Measurements from ENCODE around the gene ZMYND11. TPM values are rescaled to one million over a fixed set of nuclear protein-coding genes. Genes with fewer than 3 reads are reported as not detected.

The ZMYND11 gene
- total and polyA plus RNA-seq, 2 of the 13 experiments (the other 11 are each of a cell fraction or from before 2014, with no cell fraction given): 17.5 to 38.7 TPM

DNA sequence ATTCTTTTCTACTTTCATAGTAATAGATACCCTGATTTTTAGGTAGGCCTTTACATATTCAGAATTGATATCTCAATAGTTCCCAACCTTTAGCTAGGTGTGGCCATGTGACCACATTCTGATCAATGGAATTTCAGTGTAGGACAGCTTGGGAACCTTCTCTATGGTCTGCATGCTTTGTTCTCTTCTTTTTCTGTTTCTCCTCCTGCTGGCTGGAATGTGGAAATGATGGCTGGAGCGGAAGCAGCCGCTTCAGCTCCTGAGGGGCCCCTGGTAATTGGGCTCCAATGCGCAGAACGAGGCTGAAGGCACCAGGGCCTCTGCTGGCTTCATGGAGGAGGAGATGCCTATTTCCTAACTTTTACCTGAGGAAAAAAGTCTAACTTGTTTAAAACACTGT is 152.6 kb downstream of the ZMYND11 start:
- ATAC-seq (peak; percentile 85), DNase-seq (ENCODE audit: low spot score) (peak; percentile 53), FAIRE-seq (peak; percentile 56)
- Histone ChIP-seq H4K20me1 (ENCODE audit: insufficient read depth, low read length) (no peaks in the 10 kb centered on the region), H3K9me3 (ENCODE audit: low read length) (no peaks in the 10 kb centered on the region), H3K9ac (ENCODE audit: insufficient read depth, low read depth, low read length) (no peak overlapping the region), H2AFZ (ENCODE audit: low read length) (no peak overlapping the region), H3K4me1 (ENCODE audit: insufficient read depth, low read length) (no peaks in the 10 kb centered on the region), H3K4me3 (replicated peaks in 1 of 3; ENCODE audit: insufficient read depth in 1 of 3, low read depth in 2 of 3, low read length in 3 of 3) (no peak overlapping the region), H3K27me3 (ENCODE audit: control insufficient read depth in 1 of 2, insufficient read depth in 2 of 2, low read length in 2 of 2) (no peaks in the 10 kb centered on the region), H3K79me2 (ENCODE audit: insufficient read depth, low read length) (no peaks in the 10 kb centered on the region), H3K4me2 (ENCODE audit: low read depth, low read length) (no peak overlapping the region), H3K36me3 (replicated peaks in 1 of 2; ENCODE audit: control insufficient read depth in 1 of 2, insufficient read depth in 2 of 2, low read length in 2 of 2) (0 out of 5 replicates have a peak, but pooled peaks cover 0 to 12% of the 10 kb centered on the region in 2 experiments), H3K27ac (ENCODE audit: extremely low read length, insufficient read depth, low read length) (no peak overlapping the region)
- no TSS peak for BruUV-seq (replicated peaks)
- POLR2A ChIA-PET: no interaction called here
- CTCF ChIA-PET (ENCODE audit: low intra/inter-chr PET ratio, low total read pairs): no interaction called here
- 75% methylated on average over 4 of the region's 4 CpGs for WGBS (ENCODE audit: low lambda C conversion rate)
- intact Hi-C loops (cut with micrococcal nuclease; ENCODE audit: unreplicated experiment) (no loop called here), in situ Hi-C loops (cut with HindIII; ENCODE audit: extremely low pct_ligation_motif_present, low pct_unique_long_range_greater_than_20kb) (no loop called here)
- TF ChIP-seq ZIK1 (CRISPR knock-in tag; IDR thresholded peaks at IDR 0.05; ENCODE audit: borderline replicate concordance, low read depth) (no peak), ZNF574 (CRISPR knock-in tag; IDR thresholded peaks at IDR 0.05) (peak; percentile 91), RCOR2 (CRISPR knock-in tag; IDR thresholded peaks at IDR 0.05) (no peak), ZNF224 (CRISPR knock-in tag; IDR thresholded peaks at IDR 0.05) (no peak), ESRRA (CRISPR knock-in tag; IDR thresholded peaks at IDR 0.05; ENCODE audit: low read depth) (no peak), XRCC5 (optimal IDR thresholded peaks at IDR 0.05; ENCODE audit: low read length) (peak; percentile 29), ZNF768 (CRISPR knock-in tag; IDR thresholded peaks at IDR 0.05) (no peak), STAG1 (CRISPR knock-in tag; IDR thresholded peaks at IDR 0.05) (peak; percentile 28), AKAP8 (CRISPR knock-in tag; IDR thresholded peaks at IDR 0.05) (no peak)
- TF ChIP-seq, protein P1, sequence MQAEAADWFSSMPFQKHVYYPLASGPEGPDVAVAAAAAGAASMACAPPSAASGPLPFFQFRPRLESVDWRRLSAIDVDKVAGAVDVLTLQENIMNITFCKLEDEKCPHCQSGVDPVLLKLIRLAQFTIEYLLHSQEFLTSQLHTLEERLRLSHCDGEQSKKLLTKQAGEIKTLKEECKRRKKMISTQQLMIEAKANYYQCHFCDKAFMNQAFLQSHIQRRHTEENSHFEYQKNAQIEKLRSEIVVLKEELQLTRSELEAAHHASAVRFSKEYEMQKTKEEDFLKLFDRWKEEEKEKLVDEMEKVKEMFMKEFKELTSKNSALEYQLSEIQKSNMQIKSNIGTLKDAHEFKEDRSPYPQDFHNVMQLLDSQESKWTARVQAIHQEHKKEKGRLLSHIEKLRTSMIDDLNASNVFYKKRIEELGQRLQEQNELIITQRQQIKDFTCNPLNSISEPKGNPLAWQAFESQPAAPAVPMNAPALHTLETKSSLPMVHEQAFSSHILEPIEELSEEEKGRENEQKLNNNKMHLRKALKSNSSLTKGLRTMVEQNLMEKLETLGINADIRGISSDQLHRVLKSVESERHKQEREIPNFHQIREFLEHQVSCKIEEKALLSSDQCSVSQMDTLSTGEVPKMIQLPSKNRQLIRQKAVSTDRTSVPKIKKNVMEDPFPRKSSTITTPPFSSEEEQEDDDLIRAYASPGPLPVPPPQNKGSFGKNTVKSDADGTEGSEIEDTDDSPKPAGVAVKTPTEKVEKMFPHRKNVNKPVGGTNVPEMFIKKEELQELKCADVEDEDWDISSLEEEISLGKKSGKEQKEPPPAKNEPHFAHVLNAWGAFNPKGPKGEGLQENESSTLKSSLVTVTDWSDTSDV (CRISPR knock-in tag; IDR thresholded peaks at IDR 0.05): no peak
- TF ChIP-seq, protein P2, sequence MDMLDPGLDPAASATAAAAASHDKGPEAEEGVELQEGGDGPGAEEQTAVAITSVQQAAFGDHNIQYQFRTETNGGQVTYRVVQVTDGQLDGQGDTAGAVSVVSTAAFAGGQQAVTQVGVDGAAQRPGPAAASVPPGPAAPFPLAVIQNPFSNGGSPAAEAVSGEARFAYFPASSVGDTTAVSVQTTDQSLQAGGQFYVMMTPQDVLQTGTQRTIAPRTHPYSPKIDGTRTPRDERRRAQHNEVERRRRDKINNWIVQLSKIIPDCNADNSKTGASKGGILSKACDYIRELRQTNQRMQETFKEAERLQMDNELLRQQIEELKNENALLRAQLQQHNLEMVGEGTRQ (IDR thresholded peaks at IDR 0.05; ENCODE audit: low read depth, low read length): 0 out of 2 replicates have a peak, but pooled peaks have one; percentile 19
- TF ChIP-seq, protein P2 (CRISPR knock-in tag; IDR thresholded peaks at IDR 0.05; ENCODE audit: borderline replicate concordance): no peak; the same call in 1 of the 2 replicates
- TF ChIP-seq, protein P3, sequence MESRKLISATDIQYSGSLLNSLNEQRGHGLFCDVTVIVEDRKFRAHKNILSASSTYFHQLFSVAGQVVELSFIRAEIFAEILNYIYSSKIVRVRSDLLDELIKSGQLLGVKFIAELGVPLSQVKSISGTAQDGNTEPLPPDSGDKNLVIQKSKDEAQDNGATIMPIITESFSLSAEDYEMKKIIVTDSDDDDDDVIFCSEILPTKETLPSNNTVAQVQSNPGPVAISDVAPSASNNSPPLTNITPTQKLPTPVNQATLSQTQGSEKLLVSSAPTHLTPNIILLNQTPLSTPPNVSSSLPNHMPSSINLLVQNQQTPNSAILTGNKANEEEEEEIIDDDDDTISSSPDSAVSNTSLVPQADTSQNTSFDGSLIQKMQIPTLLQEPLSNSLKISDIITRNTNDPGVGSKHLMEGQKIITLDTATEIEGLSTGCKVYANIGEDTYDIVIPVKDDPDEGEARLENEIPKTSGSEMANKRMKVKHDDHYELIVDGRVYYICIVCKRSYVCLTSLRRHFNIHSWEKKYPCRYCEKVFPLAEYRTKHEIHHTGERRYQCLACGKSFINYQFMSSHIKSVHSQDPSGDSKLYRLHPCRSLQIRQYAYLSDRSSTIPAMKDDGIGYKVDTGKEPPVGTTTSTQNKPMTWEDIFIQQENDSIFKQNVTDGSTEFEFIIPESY (CRISPR knock-in tag; IDR thresholded peaks at IDR 0.05): peak; percentile 90

Measured in HepG2 (cell line).